Brain microvascular endothelial cell (primary cell): ENCODE data around the gene STEEP1.

ENCODE experiments used
- DNase-seq: peaks from one replicate; pipeline ENCODE4 v3.0.0-alpha.2; 2020
- H3K27ac ChIP-seq: fragments of 250-450 bp; sonication (Bioruptor Pico); 2 replicates; pipeline ENCODE4 v1.5.1; 2020; ENCODE audit warnings: mild to moderate bottlenecking, moderate library complexity
- H3K27me3 ChIP-seq: fragments of 250-450 bp; sonication (Bioruptor Pico); replicated peaks from 2 replicates; pipeline ENCODE4 v1.5.1; 2020; ENCODE audit warnings: mild to moderate bottlenecking
- H3K36me3 ChIP-seq: fragments of 250-450 bp; sonication (Bioruptor Pico); replicated peaks from 2 replicates; pipeline ENCODE4 v1.5.1; 2020; ENCODE audit warnings: mild to moderate bottlenecking
- H3K4me3 ChIP-seq: 2 replicates; pipeline ENCODE4 v1.5.1; 2011; ENCODE audit warnings: low read depth, mild to moderate bottlenecking, control low read depth, low read length, moderate library complexity
- in situ Hi-C: cut with HindIII; loops from 2 replicates; pipeline ENCODE4 v1.10.0; 2017; ENCODE audit warnings: low sequenced_read_pairs, low pct_ligation_motif_present
- TF ChIP-seq, protein P1 (sequence below): IDR thresholded peaks from 2 replicates; pipeline ENCODE4 v1.5.1; 2011; ENCODE audit warnings: low read depth, mild to moderate bottlenecking, moderate library complexity, low read length, control low read depth, inconsistent platforms; ENCODE audit errors: missing control alignments

Gene STEEP1

GRCh38 chrX:119604766-119605463 lies 39.7 kb upstream of the STEEP1 start:
- in situ Hi-C loops = no loop called here
- H3K36me3 ChIP-seq = no peaks in the 10 kb centered on the region
- TF ChIP-seq, protein P1, sequence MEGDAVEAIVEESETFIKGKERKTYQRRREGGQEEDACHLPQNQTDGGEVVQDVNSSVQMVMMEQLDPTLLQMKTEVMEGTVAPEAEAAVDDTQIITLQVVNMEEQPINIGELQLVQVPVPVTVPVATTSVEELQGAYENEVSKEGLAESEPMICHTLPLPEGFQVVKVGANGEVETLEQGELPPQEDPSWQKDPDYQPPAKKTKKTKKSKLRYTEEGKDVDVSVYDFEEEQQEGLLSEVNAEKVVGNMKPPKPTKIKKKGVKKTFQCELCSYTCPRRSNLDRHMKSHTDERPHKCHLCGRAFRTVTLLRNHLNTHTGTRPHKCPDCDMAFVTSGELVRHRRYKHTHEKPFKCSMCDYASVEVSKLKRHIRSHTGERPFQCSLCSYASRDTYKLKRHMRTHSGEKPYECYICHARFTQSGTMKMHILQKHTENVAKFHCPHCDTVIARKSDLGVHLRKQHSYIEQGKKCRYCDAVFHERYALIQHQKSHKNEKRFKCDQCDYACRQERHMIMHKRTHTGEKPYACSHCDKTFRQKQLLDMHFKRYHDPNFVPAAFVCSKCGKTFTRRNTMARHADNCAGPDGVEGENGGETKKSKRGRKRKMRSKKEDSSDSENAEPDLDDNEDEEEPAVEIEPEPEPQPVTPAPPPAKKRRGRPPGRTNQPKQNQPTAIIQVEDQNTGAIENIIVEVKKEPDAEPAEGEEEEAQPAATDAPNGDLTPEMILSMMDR = no peak
- H3K4me3 ChIP-seq = peak overlapping the region; percentile 83
- DNase-seq = no peak
- H3K27me3 ChIP-seq = no peaks in the 10 kb centered on the region
- no peak overlapping the region for H3K27ac ChIP-seq

DNA sequence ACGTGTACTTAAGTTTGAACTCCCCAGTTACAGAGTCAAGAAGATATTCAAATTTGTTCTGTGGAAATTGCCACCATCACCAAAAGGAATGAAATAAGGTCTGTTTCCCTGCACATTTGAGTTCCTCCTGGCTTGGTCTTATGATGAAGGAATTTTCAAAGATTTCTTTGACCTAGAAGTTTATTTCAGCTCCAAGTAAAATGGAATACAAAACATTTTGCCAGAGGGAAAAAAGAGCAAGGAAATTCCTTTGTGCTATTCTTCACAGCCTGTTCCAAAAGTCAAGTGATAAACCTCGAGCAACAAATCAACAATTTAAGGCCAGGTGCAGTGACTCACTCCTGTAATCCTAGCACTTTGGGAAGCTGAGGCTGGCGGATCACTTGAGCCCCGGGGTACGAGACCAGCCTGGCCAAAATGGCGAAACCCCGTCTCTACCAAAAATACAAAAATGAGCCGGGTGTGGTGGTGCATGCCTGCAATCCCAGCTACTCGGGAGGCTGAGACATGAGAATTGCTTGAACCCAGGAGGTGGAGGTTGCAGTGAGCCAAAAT lies 37.6 kb upstream of the STEEP1 start:
- H3K27ac ChIP-seq = no peak overlapping the region
- no peak overlapping the region for H3K4me3 ChIP-seq
- TF ChIP-seq, protein P1 = no peak
- in situ Hi-C loops = no loop called here
- no peaks in the 10 kb centered on the region for H3K36me3 ChIP-seq
- DNase-seq = no peak
- H3K27me3 ChIP-seq = no peaks in the 10 kb centered on the region

DNA sequence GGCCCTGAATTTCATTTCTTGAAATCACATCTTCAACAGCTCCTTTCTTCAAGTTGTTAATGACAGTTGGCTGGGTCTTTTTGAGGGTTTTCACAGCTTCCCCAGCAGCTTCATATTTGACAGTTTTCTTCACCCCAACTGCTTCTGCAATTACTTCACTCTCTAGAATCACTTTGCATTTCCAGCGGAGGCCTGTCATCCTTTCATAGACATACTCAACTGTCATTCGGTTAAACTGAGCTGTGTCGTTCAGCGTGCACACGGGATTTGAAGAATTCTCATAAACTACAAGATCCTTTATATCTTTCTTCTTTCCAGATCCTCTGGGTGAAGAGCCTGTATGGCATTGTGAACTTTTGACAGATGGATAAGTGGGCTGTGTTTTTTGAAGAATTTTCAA lies 24.6 kb upstream of the STEEP1 start:
- no peak overlapping the region for H3K27ac ChIP-seq
- DNase-seq = no peak
- no peaks in the 10 kb centered on the region for H3K27me3 ChIP-seq
- in situ Hi-C loops = no loop called here
- no peak overlapping the region for H3K4me3 ChIP-seq
- no peaks in the 10 kb centered on the region for H3K36me3 ChIP-seq
- TF ChIP-seq, protein P1 = no peak

GRCh38 chrX:119583431-119584059 lies 18.3 kb upstream of the STEEP1 start:
- Histone ChIP-seq H3K36me3 (no peaks in the 10 kb centered on the region), H3K27me3 (no peaks in the 10 kb centered on the region), H3K27ac (no peak overlapping the region), H3K4me3 (no peak overlapping the region)
- in situ Hi-C loops = no loop called here
- TF ChIP-seq, protein P1 = no peak
- no peak for DNase-seq

GRCh38 chrX:119579414-119579813 lies 14.2 kb upstream of the STEEP1 start:
- TF ChIP-seq, protein P1 = no peak
- DNase-seq = no peak
- H3K27me3 ChIP-seq = no peaks in the 10 kb centered on the region
- in situ Hi-C loops = no loop called here
- H3K27ac ChIP-seq = no peak overlapping the region
- no peaks in the 10 kb centered on the region for H3K36me3 ChIP-seq
- no peak overlapping the region for H3K4me3 ChIP-seq
